Endothelial cell (in vitro differentiated cells): ENCODE data around the gene HINT2. TPM values are rescaled to one million over a fixed set of nuclear protein-coding genes. Genes with fewer than 3 reads are reported as not detected.
A peak's percentile ranks its signal among the peaks of the same experiment; 100 is the strongest.

Experiments
- DNase-seq: peaks from one replicate; pipeline ENCODE4 v3.0.0; 2021; ENCODE audit warnings: low spot score
- H3K27ac Mint-ChIP-seq: one replicate; pipeline ENCODE4 v1.8.0; 2021; ENCODE audit warnings: mixed read lengths, inconsistent platforms; ENCODE audit not compliant: unreplicated experiment
- H3K27me3 Mint-ChIP-seq: one replicate; pipeline ENCODE4 v1.8.0; 2021; ENCODE audit warnings: mild to moderate bottlenecking, moderate library complexity, mixed read lengths, inconsistent platforms; ENCODE audit not compliant: unreplicated experiment
- H3K36me3 Mint-ChIP-seq: one replicate; pipeline ENCODE4 v1.8.0; 2021; ENCODE audit warnings: mild to moderate bottlenecking, low read depth, mixed read lengths, inconsistent platforms; ENCODE audit not compliant: unreplicated experiment
- H3K4me1 Mint-ChIP-seq: one replicate; pipeline ENCODE4 v1.8.0; 2021; ENCODE audit warnings: mild to moderate bottlenecking, mixed read lengths, inconsistent platforms; ENCODE audit not compliant: unreplicated experiment
- H3K4me3 Mint-ChIP-seq: one replicate; pipeline ENCODE4 v1.8.0; 2021; ENCODE audit warnings: mild to moderate bottlenecking, mixed read lengths, inconsistent platforms; ENCODE audit not compliant: unreplicated experiment
- H3K9me3 Mint-ChIP-seq: one replicate; pipeline ENCODE4 v1.8.0; 2021; ENCODE audit warnings: mixed read lengths, inconsistent platforms; ENCODE audit not compliant: unreplicated experiment
- CTCF ChIP-seq: fragments of 200-600 bp; sonication (generic); IDR thresholded peaks from one replicate; pipeline ENCODE4 v1.5.0; 2021; ENCODE audit warnings: antibody characterized with exemption; ENCODE audit not compliant: unreplicated experiment
- total RNA-seq: library from RNA; stranded (reverse); fragmentation: NEBNext Ultra II Directional; extraction: Animal tissue kit (Norgen Biotek cat#: 25700); gene quantifications from one replicate; pipeline ENCODE4 v1.2.1, GENCODE V29; 2021; ENCODE audit not compliant: unreplicated experiment

Gene HINT2
- total RNA-seq, 1 donor from 2014 or later = 43.3 TPM

- Mint-ChIP-seq H3K4me3 (no peak overlapping the region), H3K9me3 (no peaks in the 10 kb centered on the region), H3K27me3 (peaks cover 7% of the 10 kb centered on the region), H3K4me1 (peaks cover 35% of the 10 kb centered on the region), H3K36me3 (peaks cover 15% of the 10 kb centered on the region), H3K27ac (no peak overlapping the region)
- TF ChIP-seq CTCF = no peak
- DNase-seq = no peak
Measured at GRCh38 chr9:35795695-35796094, 19.1 kb downstream of the HINT2 start.

- Mint-ChIP-seq H3K4me3 (no peak overlapping the region), H3K36me3 (peaks cover 5% of the 10 kb centered on the region), H3K9me3 (no peaks in the 10 kb centered on the region), H3K4me1 (peaks cover 37% of the 10 kb centered on the region), H3K27ac (no peak overlapping the region), H3K27me3 (peaks cover 12% of the 10 kb centered on the region)
- no peak for TF ChIP-seq CTCF
- DNase-seq = no peak
Measured at GRCh38 chr9:35793461-35793860, 21.4 kb downstream of the HINT2 start.

- no peak for TF ChIP-seq CTCF
- Mint-ChIP-seq H3K4me1 (peaks cover 37% of the 10 kb centered on the region), H3K27ac (no peak overlapping the region), H3K36me3 (peaks cover 5% of the 10 kb centered on the region), H3K27me3 (peaks cover 12% of the 10 kb centered on the region), H3K4me3 (no peak overlapping the region), H3K9me3 (no peaks in the 10 kb centered on the region)
- DNase-seq = no peak
Measured at GRCh38 chr9:35792826-35793225, 22.0 kb downstream of the HINT2 start.

- no peak for TF ChIP-seq CTCF
- no peak for DNase-seq
- H3K4me3 Mint-ChIP-seq = no peak overlapping the region
- H3K9me3 Mint-ChIP-seq = no peaks in the 10 kb centered on the region
- no peak overlapping the region for H3K27ac Mint-ChIP-seq
- peaks cover 37% of the 10 kb centered on the region for H3K4me1 Mint-ChIP-seq
- peaks cover 5% of the 10 kb centered on the region for H3K36me3 Mint-ChIP-seq
- peaks cover 12% of the 10 kb centered on the region for H3K27me3 Mint-ChIP-seq
Measured at GRCh38 chr9:35792024-35792813, 22.6 kb downstream of the HINT2 start.

GRCh38 chr9:35791297-35791921, 23.4 kb downstream of the HINT2 start, which contains the start of gene NPR2:
Gene NPR2 (plus strand): TSS chr9:35791591. CDS start chr9:35792409, 818 bp downstream.
- Mint-ChIP-seq H3K36me3 (peaks cover 8% of the 10 kb centered on the region), H3K27ac (peak within 1 kb of the TSS; percentile 83), H3K4me3 (peak within 1 kb of the TSS; percentile 86), H3K4me1 (peaks cover 37% of the 10 kb centered on the region), H3K9me3 (no peaks in the 10 kb centered on the region), H3K27me3 (peaks cover 12% of the 10 kb centered on the region)
- peak; percentile 31 for DNase-seq
- no peak for TF ChIP-seq CTCF
